ENCODE measurements around the gene VEPH1.

Gene VEPH1

DNA sequence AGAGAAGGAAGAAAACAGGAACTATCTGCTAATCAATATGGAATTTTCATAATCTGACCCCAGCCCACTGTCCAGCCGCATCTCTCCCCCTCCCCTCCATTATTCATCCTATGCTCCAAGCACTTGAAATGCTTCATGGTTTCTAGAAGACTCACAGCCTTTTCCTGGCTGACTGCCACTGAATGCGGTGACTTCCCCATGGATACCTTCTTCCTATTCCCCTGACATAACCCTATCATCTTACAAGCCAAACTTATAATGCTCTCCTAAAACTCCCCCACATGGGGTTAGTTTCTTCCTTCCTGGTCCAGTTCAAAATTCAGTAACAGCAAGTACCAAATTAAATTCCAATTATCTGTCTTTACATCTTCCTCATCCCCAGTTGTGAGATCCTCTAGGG is 97.8 kb downstream of the VEPH1 start:
- Histone ChIP-seq H3K27ac (no peak overlapping the region), H3K27me3 (ENCODE audit: insufficient read depth, low read depth, severe bottlenecking) (no peaks in the 10 kb centered on the region), H3K9me3 (ENCODE audit: severe bottlenecking) (no peaks in the 10 kb centered on the region), H3K36me3 (no peaks in the 10 kb centered on the region), H3K4me3 (ENCODE audit: low read depth, low read length) (no peak overlapping the region)
- TF ChIP-seq CTCF (IDR thresholded peaks at IDR 0.05; ENCODE audit: low read depth, low read length) = no peak
- DNase-seq = no peak

DNA sequence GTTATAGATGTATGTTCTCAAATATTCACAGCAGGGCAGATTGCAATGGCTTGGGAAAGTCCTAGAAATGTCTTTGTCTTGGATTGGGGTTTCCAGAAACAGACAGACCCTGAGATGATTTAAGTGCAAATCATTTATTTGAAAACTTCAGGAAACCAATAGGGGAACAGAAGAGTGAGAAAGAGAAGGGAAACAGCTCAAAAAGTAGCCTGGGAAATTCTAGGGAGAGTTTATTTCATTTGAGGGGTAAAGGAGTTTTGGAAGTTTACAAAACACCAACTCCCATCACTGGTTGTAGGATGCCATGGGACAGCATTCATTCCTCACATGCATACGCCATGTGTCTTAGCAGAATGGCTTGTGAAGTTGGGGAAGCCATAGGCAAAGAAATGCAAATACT is 98.8 kb downstream of the VEPH1 start:
- Histone ChIP-seq H3K36me3 (no peaks in the 10 kb centered on the region), H3K27me3 (ENCODE audit: insufficient read depth, low read depth, severe bottlenecking) (no peaks in the 10 kb centered on the region), H3K27ac (no peak overlapping the region), H3K4me3 (ENCODE audit: low read depth, low read length) (no peak overlapping the region), H3K9me3 (ENCODE audit: severe bottlenecking) (no peaks in the 10 kb centered on the region)
- TF ChIP-seq CTCF (IDR thresholded peaks at IDR 0.05; ENCODE audit: low read depth, low read length) = no peak
- no peak for DNase-seq

- no peak for DNase-seq
Observed at GRCh38 chr3:157398598-157398997, 104.6 kb downstream of the VEPH1 start.

DNA sequence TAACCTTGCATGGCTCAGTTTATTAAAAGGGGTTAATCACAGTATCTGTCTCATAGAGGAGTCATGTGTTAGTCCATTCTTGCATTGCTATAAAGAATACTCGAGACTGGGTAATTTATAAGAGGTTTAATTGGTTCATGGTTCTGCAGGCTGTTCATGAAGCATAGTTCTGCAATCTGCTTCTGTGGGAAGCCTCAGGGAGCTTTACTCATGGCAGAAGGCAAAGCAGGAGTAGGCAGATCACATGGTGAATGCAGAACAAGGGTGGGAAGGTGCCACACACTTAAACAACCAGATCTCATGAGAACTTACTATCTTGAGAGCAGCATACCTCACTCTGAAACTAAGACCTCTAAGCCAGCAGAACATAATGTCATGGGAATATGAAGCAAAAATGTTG is 108.8 kb downstream of the VEPH1 start:
- Histone ChIP-seq H3K4me3 (ENCODE audit: low read depth, low read length) (no peak overlapping the region), H3K27ac (no peak overlapping the region), H3K36me3 (no peaks in the 10 kb centered on the region), H3K27me3 (ENCODE audit: insufficient read depth, low read depth, severe bottlenecking) (no peaks in the 10 kb centered on the region), H3K9me3 (ENCODE audit: severe bottlenecking) (no peaks in the 10 kb centered on the region)
- no peak for TF ChIP-seq CTCF (IDR thresholded peaks at IDR 0.05; ENCODE audit: low read depth, low read length)
- no peak for DNase-seq

More at GRCh38 chr3:157398598-157398997, 104.6 kb downstream of the VEPH1 start:
- H3K9me3 ChIP-seq (ENCODE audit: severe bottlenecking) = no peaks in the 10 kb centered on the region
- H3K4me3 ChIP-seq (ENCODE audit: low read depth, low read length) = no peak overlapping the region
- no peaks in the 10 kb centered on the region for H3K27me3 ChIP-seq (ENCODE audit: insufficient read depth, low read depth, severe bottlenecking)
- TF ChIP-seq CTCF (IDR thresholded peaks at IDR 0.05; ENCODE audit: low read depth, low read length) = no peak
- no peaks in the 10 kb centered on the region for H3K36me3 ChIP-seq
- H3K27ac ChIP-seq = no peak overlapping the region

DNA sequence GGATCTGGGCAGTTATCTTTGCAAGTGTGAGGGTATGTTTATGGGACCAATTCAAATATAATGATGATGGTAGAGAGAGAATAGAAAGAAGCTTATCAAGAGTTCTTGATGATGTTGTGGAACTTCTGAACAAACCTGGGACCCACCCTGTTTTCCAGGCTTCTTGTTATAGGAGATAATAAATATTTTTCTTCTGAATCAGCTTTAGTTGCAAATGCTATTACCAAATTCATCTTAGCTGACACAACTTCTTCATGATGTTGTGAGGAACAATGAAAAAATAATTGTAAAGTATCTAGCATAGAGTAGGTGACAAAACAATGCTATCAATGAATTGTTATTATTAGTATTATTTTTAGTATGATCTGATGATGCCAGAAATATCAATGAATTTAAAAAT is 110.1 kb downstream of the VEPH1 start:
- Histone ChIP-seq H3K27me3 (ENCODE audit: insufficient read depth, low read depth, severe bottlenecking) (no peaks in the 10 kb centered on the region), H3K36me3 (no peaks in the 10 kb centered on the region), H3K4me3 (ENCODE audit: low read depth, low read length) (no peak overlapping the region), H3K9me3 (ENCODE audit: severe bottlenecking) (no peaks in the 10 kb centered on the region), H3K27ac (no peak overlapping the region)
- TF ChIP-seq CTCF (IDR thresholded peaks at IDR 0.05; ENCODE audit: low read depth, low read length) = no peak
- DNase-seq = no peak

DNA sequence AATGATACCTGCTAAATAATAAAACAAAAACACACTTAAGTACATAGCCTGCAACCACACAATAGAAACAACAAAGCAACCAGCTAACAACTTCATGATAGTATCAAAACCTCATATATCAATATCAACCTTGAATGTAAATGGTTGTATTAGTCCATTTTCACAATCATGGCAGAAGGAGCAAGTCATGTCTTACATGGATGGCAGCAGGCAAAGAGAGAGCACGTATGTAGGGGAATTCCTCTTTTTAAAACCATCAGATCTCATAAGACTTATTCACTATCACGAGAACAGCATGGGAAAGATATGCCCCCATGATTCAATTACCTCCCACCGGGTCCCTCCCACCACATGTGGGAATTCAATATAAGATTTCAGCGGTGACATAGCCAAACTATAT is 111.1 kb downstream of the VEPH1 start:
- no peaks in the 10 kb centered on the region for H3K36me3 ChIP-seq

More for the DNA sequence above, 111.1 kb downstream of the VEPH1 start:
- TF ChIP-seq CTCF (IDR thresholded peaks at IDR 0.05; ENCODE audit: low read depth, low read length) = no peak
- no peak overlapping the region for H3K4me3 ChIP-seq (ENCODE audit: low read depth, low read length)
- no peak for DNase-seq
- H3K27me3 ChIP-seq (ENCODE audit: insufficient read depth, low read depth, severe bottlenecking) = no peaks in the 10 kb centered on the region
- H3K9me3 ChIP-seq (ENCODE audit: severe bottlenecking) = no peaks in the 10 kb centered on the region
- no peak overlapping the region for H3K27ac ChIP-seq
